ENCODE data around the gene TOP2B.

The TOP2B gene

GRCh38 chr3:25563601-25564000 lies 101.1 kb downstream of the TOP2B start:
- Histone ChIP-seq H3K9ac (ENCODE audit: low read length) (no peak overlapping the region), H3K4me1 (ENCODE audit: control insufficient read depth, insufficient read depth, low read length) (no peaks in the 10 kb centered on the region), H3K27me3 (ENCODE audit: control insufficient read depth, insufficient read depth, low read length) (no peaks in the 10 kb centered on the region), H3K9me3 (ENCODE audit: control insufficient read depth, low read length) (no peaks in the 10 kb centered on the region), H3K4me3 (ENCODE audit: low read length) (no peak overlapping the region), H3K36me3 (ENCODE audit: control insufficient read depth, insufficient read depth, low read length) (no peaks in the 10 kb centered on the region)

- no peak overlapping the region for H3K4me3 ChIP-seq (ENCODE audit: low read length)
- H3K4me1 ChIP-seq (ENCODE audit: control insufficient read depth, insufficient read depth, low read length): no peaks in the 10 kb centered on the region
- H3K9me3 ChIP-seq (ENCODE audit: control insufficient read depth, low read length): no peaks in the 10 kb centered on the region
- no peaks in the 10 kb centered on the region for H3K27me3 ChIP-seq (ENCODE audit: control insufficient read depth, insufficient read depth, low read length)
- H3K9ac ChIP-seq (ENCODE audit: low read length): no peak overlapping the region
- no peaks in the 10 kb centered on the region for H3K36me3 ChIP-seq (ENCODE audit: control insufficient read depth, insufficient read depth, low read length)
Observed at GRCh38 chr3:25558796-25559195, 105.9 kb downstream of the TOP2B start.

- Histone ChIP-seq H3K4me3 (ENCODE audit: low read length) (no peak overlapping the region), H3K9ac (ENCODE audit: low read length) (no peak overlapping the region), H3K27me3 (ENCODE audit: control insufficient read depth, insufficient read depth, low read length) (no peaks in the 10 kb centered on the region), H3K4me1 (ENCODE audit: control insufficient read depth, insufficient read depth, low read length) (no peaks in the 10 kb centered on the region), H3K36me3 (ENCODE audit: control insufficient read depth, insufficient read depth, low read length) (no peaks in the 10 kb centered on the region), H3K9me3 (ENCODE audit: control insufficient read depth, low read length) (no peaks in the 10 kb centered on the region)
Observed at GRCh38 chr3:25558121-25558520, 106.6 kb downstream of the TOP2B start.

GRCh38 chr3:25557694-25558093 lies 107.0 kb downstream of the TOP2B start:
- Histone ChIP-seq H3K9ac (ENCODE audit: low read length) (no peak overlapping the region), H3K9me3 (ENCODE audit: control insufficient read depth, low read length) (no peaks in the 10 kb centered on the region), H3K4me3 (ENCODE audit: low read length) (no peak overlapping the region), H3K36me3 (ENCODE audit: control insufficient read depth, insufficient read depth, low read length) (no peaks in the 10 kb centered on the region), H3K4me1 (ENCODE audit: control insufficient read depth, insufficient read depth, low read length) (no peaks in the 10 kb centered on the region), H3K27me3 (ENCODE audit: control insufficient read depth, insufficient read depth, low read length) (no peaks in the 10 kb centered on the region)

GRCh38 chr3:25556447-25556846 lies 108.3 kb downstream of the TOP2B start:
- Histone ChIP-seq H3K4me3 (ENCODE audit: low read length) (no peak overlapping the region), H3K9me3 (ENCODE audit: control insufficient read depth, low read length) (no peaks in the 10 kb centered on the region), H3K9ac (ENCODE audit: low read length) (no peak overlapping the region), H3K27me3 (ENCODE audit: control insufficient read depth, insufficient read depth, low read length) (no peaks in the 10 kb centered on the region), H3K36me3 (ENCODE audit: control insufficient read depth, insufficient read depth, low read length) (no peaks in the 10 kb centered on the region), H3K4me1 (ENCODE audit: control insufficient read depth, insufficient read depth, low read length) (no peaks in the 10 kb centered on the region)

GRCh38 chr3:25555695-25556437 lies 108.8 kb downstream of the TOP2B start:
- H3K36me3 ChIP-seq (ENCODE audit: control insufficient read depth, insufficient read depth, low read length): no peaks in the 10 kb centered on the region
- no peak overlapping the region for H3K4me3 ChIP-seq (ENCODE audit: low read length)
- no peak overlapping the region for H3K9ac ChIP-seq (ENCODE audit: low read length)
- H3K9me3 ChIP-seq (ENCODE audit: control insufficient read depth, low read length): no peaks in the 10 kb centered on the region
- H3K27me3 ChIP-seq (ENCODE audit: control insufficient read depth, insufficient read depth, low read length): no peaks in the 10 kb centered on the region
- H3K4me1 ChIP-seq (ENCODE audit: control insufficient read depth, insufficient read depth, low read length): no peaks in the 10 kb centered on the region

- no peak overlapping the region for H3K4me3 ChIP-seq (ENCODE audit: low read length)
- H3K27me3 ChIP-seq (ENCODE audit: control insufficient read depth, insufficient read depth, low read length): no peaks in the 10 kb centered on the region
- no peak overlapping the region for H3K9ac ChIP-seq (ENCODE audit: low read length)
- no peaks in the 10 kb centered on the region for H3K4me1 ChIP-seq (ENCODE audit: control insufficient read depth, insufficient read depth, low read length)
- no peaks in the 10 kb centered on the region for H3K9me3 ChIP-seq (ENCODE audit: control insufficient read depth, low read length)
- no peaks in the 10 kb centered on the region for H3K36me3 ChIP-seq (ENCODE audit: control insufficient read depth, insufficient read depth, low read length)
Observed at GRCh38 chr3:25554376-25554775, 110.3 kb downstream of the TOP2B start.

- H3K4me1 ChIP-seq (ENCODE audit: control insufficient read depth, insufficient read depth, low read length): no peaks in the 10 kb centered on the region
- no peaks in the 10 kb centered on the region for H3K36me3 ChIP-seq (ENCODE audit: control insufficient read depth, insufficient read depth, low read length)
- H3K27me3 ChIP-seq (ENCODE audit: control insufficient read depth, insufficient read depth, low read length): no peaks in the 10 kb centered on the region
- no peak overlapping the region for H3K9ac ChIP-seq (ENCODE audit: low read length)
- H3K9me3 ChIP-seq (ENCODE audit: control insufficient read depth, low read length): no peaks in the 10 kb centered on the region
- H3K4me3 ChIP-seq (ENCODE audit: low read length): no peak overlapping the region
Observed at GRCh38 chr3:25552251-25552650, 112.5 kb downstream of the TOP2B start.

GRCh38 chr3:25548836-25549235 lies 115.9 kb downstream of the TOP2B start:
- Histone ChIP-seq H3K9me3 (ENCODE audit: control insufficient read depth, low read length) (no peaks in the 10 kb centered on the region), H3K4me3 (ENCODE audit: low read length) (no peak overlapping the region), H3K4me1 (ENCODE audit: control insufficient read depth, insufficient read depth, low read length) (no peaks in the 10 kb centered on the region), H3K27me3 (ENCODE audit: control insufficient read depth, insufficient read depth, low read length) (no peaks in the 10 kb centered on the region), H3K36me3 (ENCODE audit: control insufficient read depth, insufficient read depth, low read length) (no peaks in the 10 kb centered on the region), H3K9ac (ENCODE audit: low read length) (no peak overlapping the region)

- Histone ChIP-seq H3K27me3 (ENCODE audit: control insufficient read depth, insufficient read depth, low read length) (no peaks in the 10 kb centered on the region), H3K4me3 (ENCODE audit: low read length) (no peak overlapping the region), H3K9me3 (ENCODE audit: control insufficient read depth, low read length) (no peaks in the 10 kb centered on the region), H3K9ac (ENCODE audit: low read length) (no peak overlapping the region), H3K36me3 (ENCODE audit: control insufficient read depth, insufficient read depth, low read length) (no peaks in the 10 kb centered on the region), H3K4me1 (ENCODE audit: control insufficient read depth, insufficient read depth, low read length) (no peaks in the 10 kb centered on the region)
Observed at GRCh38 chr3:25547943-25548674, 116.6 kb downstream of the TOP2B start.

Data from mucosa of stomach (tissue), 1 donor.